GM23338 (cell line): ENCODE results near the gene ANO6. TPM values are rescaled to one million over a fixed set of nuclear protein-coding genes. Genes with fewer than 3 reads are reported as not detected.

Experiments used
- ATAC-seq: fragments of 200-7000 bp; cut with Tn5 transposase; 3 replicates; pipeline ENCODE4 v1.9.1; 2020
- DNase-seq: peaks from one replicate; pipeline ENCODE4 v3.0.0-alpha.2; 2015; ENCODE audit warnings: low spot score
- H2AFZ ChIP-seq: fragments of 200-600 bp; sonication (generic); 2 replicates; pipeline ENCODE4 v1.8.0; 2016; ENCODE audit warnings: antibody characterized with exemption, mild to moderate bottlenecking, moderate library complexity
- H3F3A ChIP-seq: fragments of 200-600 bp; sonication (generic); replicated peaks from 2 replicates; pipeline ENCODE4 v1.8.0; 2017; ENCODE audit warnings: antibody characterized with exemption, mixed run types, low read depth
- H3K27ac ChIP-seq: fragments of 200-600 bp; sonication (generic); 2 replicates; pipeline ENCODE4 v1.6.1; 2016; ENCODE audit warnings: low read depth
- H3K27me3 ChIP-seq: fragments of 200-600 bp; sonication (generic); 2 replicates; pipeline ENCODE4 v1.8.0; 2016; ENCODE audit warnings: mild to moderate bottlenecking, mixed run types, moderate library complexity; ENCODE audit not compliant: insufficient read depth
- H3K36me3 ChIP-seq: fragments of 200-600 bp; sonication (generic); 2 replicates; pipeline ENCODE4 v1.8.0; 2016; ENCODE audit warnings: mild to moderate bottlenecking; ENCODE audit not compliant: insufficient read depth
- H3K4me1 ChIP-seq: fragments of 200-600 bp; sonication (generic); 2 replicates; pipeline ENCODE4 v1.8.0; 2016; ENCODE audit warnings: mild to moderate bottlenecking, moderate library complexity; ENCODE audit not compliant: insufficient read depth
- H3K4me2 ChIP-seq: fragments of 200-600 bp; sonication (generic); 2 replicates; pipeline ENCODE4 v1.7.1; 2017; ENCODE audit warnings: mixed run types
- H3K4me3 ChIP-seq: fragments of 200-600 bp; sonication (generic); 2 replicates; pipeline ENCODE4 v1.6.1; 2016; ENCODE audit warnings: mixed run types
- H3K79me2 ChIP-seq: fragments of 200-600 bp; sonication (generic); replicated peaks from 2 replicates; pipeline ENCODE4 v1.8.0; 2017; ENCODE audit warnings: mild to moderate bottlenecking; ENCODE audit not compliant: insufficient read depth
- H3K9me2 ChIP-seq: fragments of 200-600 bp; sonication (generic); 2 replicates; pipeline ENCODE4 v1.8.0; 2017; ENCODE audit not compliant: insufficient read depth
- H4K20me1 ChIP-seq: fragments of 200-600 bp; sonication (generic); replicated peaks from 2 replicates; pipeline ENCODE4 v1.8.0; 2017; ENCODE audit warnings: mild to moderate bottlenecking; ENCODE audit not compliant: insufficient read depth
- H3K27ac Mint-ChIP-seq: 2 replicates; pipeline ENCODE4 v1.8.0; 2020; ENCODE audit warnings: inconsistent platforms, mild to moderate bottlenecking, moderate library complexity, mixed read lengths
- H3K27me3 Mint-ChIP-seq: 3 replicates; pipeline ENCODE4 v1.8.0; 2022; ENCODE audit warnings: low read depth, mild to moderate bottlenecking, moderate library complexity, mixed read lengths, inconsistent platforms; ENCODE audit not compliant: insufficient read depth, poor library complexity
- H3K36me3 Mint-ChIP-seq: 3 replicates; pipeline ENCODE4 v1.8.0; 2021; ENCODE audit warnings: low read depth, mild to moderate bottlenecking, inconsistent platforms, moderate library complexity, mixed read lengths
- H3K4me1 Mint-ChIP-seq: 3 replicates; pipeline ENCODE4 v1.8.0; 2020; ENCODE audit warnings: mild to moderate bottlenecking, inconsistent platforms, mixed read lengths
- H3K4me3 Mint-ChIP-seq: 3 replicates; pipeline ENCODE4 v1.8.0; 2021; ENCODE audit warnings: moderate library complexity, mild to moderate bottlenecking, inconsistent platforms, mixed read lengths
- H3K9me3 Mint-ChIP-seq: 3 replicates; pipeline ENCODE4 v1.8.0; 2020; ENCODE audit warnings: moderate library complexity, mild to moderate bottlenecking, inconsistent platforms, mixed read lengths
- CREB1 ChIP-seq: fragments of 250-450 bp; sonication (Bioruptor Pico); IDR thresholded peaks from 2 replicates; pipeline ENCODE4 v1.5.0; 2020; ENCODE audit warnings: low read depth, mild to moderate bottlenecking, moderate library complexity
- EZH2 ChIP-seq: fragments of 200-600 bp; sonication (generic); IDR thresholded peaks from one replicate; pipeline ENCODE4 v1.8.0; 2017; ENCODE audit warnings: antibody characterized with exemption, mild to moderate bottlenecking, low read depth; ENCODE audit not compliant: unreplicated experiment
- EZH2phosphoT487 ChIP-seq: fragments of 200-600 bp; sonication (generic); IDR thresholded peaks from one replicate; pipeline ENCODE4 v1.8.1; 2018; ENCODE audit warnings: antibody characterized with exemption; ENCODE audit not compliant: unreplicated experiment
- JUNB ChIP-seq: IDR thresholded peaks from one replicate; pipeline ENCODE4 v1.6.1; 2016; ENCODE audit warnings: antibody characterized with exemption; ENCODE audit not compliant: unreplicated experiment
- NANOG ChIP-seq: IDR thresholded peaks from 2 replicates; pipeline ENCODE4 v1.6.1; 2016; ENCODE audit warnings: antibody characterized with exemption, borderline replicate concordance
- POLR2AphosphoS5 ChIP-seq: IDR thresholded peaks from 2 replicates; pipeline ENCODE4 v1.6.1; 2016; ENCODE audit warnings: antibody characterized with exemption, low read depth
- STAT1 ChIP-seq: IDR thresholded peaks from one replicate; pipeline ENCODE4 v1.6.1; 2016; ENCODE audit warnings: antibody characterized with exemption; ENCODE audit not compliant: unreplicated experiment
- ZNF114 ChIP-seq: fragments of 250-450 bp; sonication (Bioruptor Pico); IDR thresholded peaks from 2 replicates; pipeline ENCODE4 v1.5.0; 2020; ENCODE audit warnings: mild to moderate bottlenecking, moderate library complexity
- ZNF331 ChIP-seq: fragments of 250-450 bp; sonication (Bioruptor Pico); IDR thresholded peaks from 2 replicates; pipeline ENCODE4 v1.5.0; 2020; ENCODE audit warnings: low read depth, mild to moderate bottlenecking, moderate library complexity
- polyA plus RNA-seq: library from polyadenylated mRNA; unstranded; fragments of >200 nt; fragmentation: Nextera tagmentation; extraction: Ambion mirVana; gene quantifications from 2 replicates; pipeline ENCODE4 v1.2.1, GENCODE V29; 2016
- total RNA-seq: library from RNA; depleted of rRNA; stranded (reverse); fragments of >200 nt; shearing (Covaris generic); gene quantifications from 2 replicates; pipeline ENCODE4 v1.2.3, GENCODE V29; 2014
- TF ChIP-seq, protein P1 (sequence below): IDR thresholded peaks from one replicate; pipeline ENCODE4 v1.6.1; 2018; ENCODE audit warnings: antibody characterized with exemption; ENCODE audit not compliant: unreplicated experiment
- TF ChIP-seq, protein P2 (sequence below): IDR thresholded peaks from 2 replicates; pipeline ENCODE4 v1.6.1; 2016; ENCODE audit warnings: antibody characterized with exemption
- TF ChIP-seq, protein P3 (sequence below): fragments of 250-450 bp; sonication (Bioruptor Pico); IDR thresholded peaks from 2 replicates; pipeline ENCODE4 v1.5.0; 2020; ENCODE audit warnings: mild to moderate bottlenecking, moderate library complexity
- TF ChIP-seq, protein P4 (sequence below), 2 experiments: fragments of 200-600 bp in 1 of 2; sonication (generic) in 1 of 2; conservative IDR thresholded peaks; 2 replicates each; pipeline versions ENCODE4 v1.5.1 to v1.6.1; 2016 to 2017; ENCODE audit warnings: antibody characterized with exemption in 2 of 2, low read depth in 2 of 2, mild to moderate bottlenecking in 2 of 2, moderate library complexity in 1 of 2

The ANO6 gene
- total and polyA plus RNA-seq, 2 experiments from 2014 or later = 21.1 to 48.9 TPM

DNA sequence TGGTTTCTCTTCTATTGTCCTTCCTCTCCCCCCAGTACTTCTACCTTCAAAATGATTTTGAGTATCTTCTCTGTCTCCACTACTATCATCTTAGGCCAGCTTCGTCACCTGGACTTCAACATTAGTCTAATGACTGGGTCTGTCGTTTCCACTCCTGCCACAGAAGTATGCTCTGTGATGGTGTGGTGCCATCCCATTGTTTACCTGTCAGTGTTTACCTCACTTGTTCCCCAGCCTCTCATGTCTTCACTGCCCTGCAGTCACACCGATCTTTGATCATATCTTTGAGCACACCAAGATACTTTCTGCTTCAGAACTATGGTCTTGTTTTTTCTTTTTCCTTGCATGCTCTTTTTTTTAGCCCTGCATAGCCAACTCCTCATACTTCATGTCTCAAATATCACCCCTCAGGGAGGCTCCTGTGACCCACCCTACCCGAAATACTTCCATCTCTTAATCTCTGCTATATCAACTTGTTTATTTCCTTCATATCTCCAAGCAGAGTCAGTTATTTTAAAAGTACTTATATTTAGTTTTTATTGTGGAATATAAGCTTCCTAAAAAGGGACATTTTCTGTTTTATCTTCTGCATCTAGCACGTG is 60.4 kb downstream of the ANO6 start:
- peaks cover 6% of the 10 kb centered on the region for H3K36me3 Mint-ChIP-seq
- H3K4me3 Mint-ChIP-seq = no peak overlapping the region
- Histone ChIP-seq H3K4me2 (no peak overlapping the region), H3K4me3 (no peak overlapping the region), H3K27me3 (no peaks in the 10 kb centered on the region), H2AFZ (no peak overlapping the region), H3F3A (no peaks in the 10 kb centered on the region), H4K20me1 (no peaks in the 10 kb centered on the region), H3K9me2 (no peaks in the 10 kb centered on the region), H3K4me1 (no peaks in the 10 kb centered on the region), H3K36me3 (0 out of 2 replicates have a peak, but pooled peaks cover 5% of the 10 kb centered on the region), H3K27ac (no peak overlapping the region), H3K79me2 (peaks cover 56% of the 10 kb centered on the region)
- TF ChIP-seq NANOG (no peak), ZNF331 (CRISPR knock-in tag) (no peak), JUNB (no peak), STAT1 (no peak), EZH2phosphoT487 (no peak), CREB1 (CRISPR knock-in tag) (no peak), POLR2AphosphoS5 (no peak), EZH2 (no peak), ZNF114 (no peak)
- TF ChIP-seq, protein P1, sequence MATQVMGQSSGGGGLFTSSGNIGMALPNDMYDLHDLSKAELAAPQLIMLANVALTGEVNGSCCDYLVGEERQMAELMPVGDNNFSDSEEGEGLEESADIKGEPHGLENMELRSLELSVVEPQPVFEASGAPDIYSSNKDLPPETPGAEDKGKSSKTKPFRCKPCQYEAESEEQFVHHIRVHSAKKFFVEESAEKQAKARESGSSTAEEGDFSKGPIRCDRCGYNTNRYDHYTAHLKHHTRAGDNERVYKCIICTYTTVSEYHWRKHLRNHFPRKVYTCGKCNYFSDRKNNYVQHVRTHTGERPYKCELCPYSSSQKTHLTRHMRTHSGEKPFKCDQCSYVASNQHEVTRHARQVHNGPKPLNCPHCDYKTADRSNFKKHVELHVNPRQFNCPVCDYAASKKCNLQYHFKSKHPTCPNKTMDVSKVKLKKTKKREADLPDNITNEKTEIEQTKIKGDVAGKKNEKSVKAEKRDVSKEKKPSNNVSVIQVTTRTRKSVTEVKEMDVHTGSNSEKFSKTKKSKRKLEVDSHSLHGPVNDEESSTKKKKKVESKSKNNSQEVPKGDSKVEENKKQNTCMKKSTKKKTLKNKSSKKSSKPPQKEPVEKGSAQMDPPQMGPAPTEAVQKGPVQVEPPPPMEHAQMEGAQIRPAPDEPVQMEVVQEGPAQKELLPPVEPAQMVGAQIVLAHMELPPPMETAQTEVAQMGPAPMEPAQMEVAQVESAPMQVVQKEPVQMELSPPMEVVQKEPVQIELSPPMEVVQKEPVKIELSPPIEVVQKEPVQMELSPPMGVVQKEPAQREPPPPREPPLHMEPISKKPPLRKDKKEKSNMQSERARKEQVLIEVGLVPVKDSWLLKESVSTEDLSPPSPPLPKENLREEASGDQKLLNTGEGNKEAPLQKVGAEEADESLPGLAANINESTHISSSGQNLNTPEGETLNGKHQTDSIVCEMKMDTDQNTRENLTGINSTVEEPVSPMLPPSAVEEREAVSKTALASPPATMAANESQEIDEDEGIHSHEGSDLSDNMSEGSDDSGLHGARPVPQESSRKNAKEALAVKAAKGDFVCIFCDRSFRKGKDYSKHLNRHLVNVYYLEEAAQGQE = no peak
- TF ChIP-seq, protein P2, sequence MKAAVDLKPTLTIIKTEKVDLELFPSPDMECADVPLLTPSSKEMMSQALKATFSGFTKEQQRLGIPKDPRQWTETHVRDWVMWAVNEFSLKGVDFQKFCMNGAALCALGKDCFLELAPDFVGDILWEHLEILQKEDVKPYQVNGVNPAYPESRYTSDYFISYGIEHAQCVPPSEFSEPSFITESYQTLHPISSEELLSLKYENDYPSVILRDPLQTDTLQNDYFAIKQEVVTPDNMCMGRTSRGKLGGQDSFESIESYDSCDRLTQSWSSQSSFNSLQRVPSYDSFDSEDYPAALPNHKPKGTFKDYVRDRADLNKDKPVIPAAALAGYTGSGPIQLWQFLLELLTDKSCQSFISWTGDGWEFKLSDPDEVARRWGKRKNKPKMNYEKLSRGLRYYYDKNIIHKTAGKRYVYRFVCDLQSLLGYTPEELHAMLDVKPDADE = no peak
- TF ChIP-seq, protein P3, sequence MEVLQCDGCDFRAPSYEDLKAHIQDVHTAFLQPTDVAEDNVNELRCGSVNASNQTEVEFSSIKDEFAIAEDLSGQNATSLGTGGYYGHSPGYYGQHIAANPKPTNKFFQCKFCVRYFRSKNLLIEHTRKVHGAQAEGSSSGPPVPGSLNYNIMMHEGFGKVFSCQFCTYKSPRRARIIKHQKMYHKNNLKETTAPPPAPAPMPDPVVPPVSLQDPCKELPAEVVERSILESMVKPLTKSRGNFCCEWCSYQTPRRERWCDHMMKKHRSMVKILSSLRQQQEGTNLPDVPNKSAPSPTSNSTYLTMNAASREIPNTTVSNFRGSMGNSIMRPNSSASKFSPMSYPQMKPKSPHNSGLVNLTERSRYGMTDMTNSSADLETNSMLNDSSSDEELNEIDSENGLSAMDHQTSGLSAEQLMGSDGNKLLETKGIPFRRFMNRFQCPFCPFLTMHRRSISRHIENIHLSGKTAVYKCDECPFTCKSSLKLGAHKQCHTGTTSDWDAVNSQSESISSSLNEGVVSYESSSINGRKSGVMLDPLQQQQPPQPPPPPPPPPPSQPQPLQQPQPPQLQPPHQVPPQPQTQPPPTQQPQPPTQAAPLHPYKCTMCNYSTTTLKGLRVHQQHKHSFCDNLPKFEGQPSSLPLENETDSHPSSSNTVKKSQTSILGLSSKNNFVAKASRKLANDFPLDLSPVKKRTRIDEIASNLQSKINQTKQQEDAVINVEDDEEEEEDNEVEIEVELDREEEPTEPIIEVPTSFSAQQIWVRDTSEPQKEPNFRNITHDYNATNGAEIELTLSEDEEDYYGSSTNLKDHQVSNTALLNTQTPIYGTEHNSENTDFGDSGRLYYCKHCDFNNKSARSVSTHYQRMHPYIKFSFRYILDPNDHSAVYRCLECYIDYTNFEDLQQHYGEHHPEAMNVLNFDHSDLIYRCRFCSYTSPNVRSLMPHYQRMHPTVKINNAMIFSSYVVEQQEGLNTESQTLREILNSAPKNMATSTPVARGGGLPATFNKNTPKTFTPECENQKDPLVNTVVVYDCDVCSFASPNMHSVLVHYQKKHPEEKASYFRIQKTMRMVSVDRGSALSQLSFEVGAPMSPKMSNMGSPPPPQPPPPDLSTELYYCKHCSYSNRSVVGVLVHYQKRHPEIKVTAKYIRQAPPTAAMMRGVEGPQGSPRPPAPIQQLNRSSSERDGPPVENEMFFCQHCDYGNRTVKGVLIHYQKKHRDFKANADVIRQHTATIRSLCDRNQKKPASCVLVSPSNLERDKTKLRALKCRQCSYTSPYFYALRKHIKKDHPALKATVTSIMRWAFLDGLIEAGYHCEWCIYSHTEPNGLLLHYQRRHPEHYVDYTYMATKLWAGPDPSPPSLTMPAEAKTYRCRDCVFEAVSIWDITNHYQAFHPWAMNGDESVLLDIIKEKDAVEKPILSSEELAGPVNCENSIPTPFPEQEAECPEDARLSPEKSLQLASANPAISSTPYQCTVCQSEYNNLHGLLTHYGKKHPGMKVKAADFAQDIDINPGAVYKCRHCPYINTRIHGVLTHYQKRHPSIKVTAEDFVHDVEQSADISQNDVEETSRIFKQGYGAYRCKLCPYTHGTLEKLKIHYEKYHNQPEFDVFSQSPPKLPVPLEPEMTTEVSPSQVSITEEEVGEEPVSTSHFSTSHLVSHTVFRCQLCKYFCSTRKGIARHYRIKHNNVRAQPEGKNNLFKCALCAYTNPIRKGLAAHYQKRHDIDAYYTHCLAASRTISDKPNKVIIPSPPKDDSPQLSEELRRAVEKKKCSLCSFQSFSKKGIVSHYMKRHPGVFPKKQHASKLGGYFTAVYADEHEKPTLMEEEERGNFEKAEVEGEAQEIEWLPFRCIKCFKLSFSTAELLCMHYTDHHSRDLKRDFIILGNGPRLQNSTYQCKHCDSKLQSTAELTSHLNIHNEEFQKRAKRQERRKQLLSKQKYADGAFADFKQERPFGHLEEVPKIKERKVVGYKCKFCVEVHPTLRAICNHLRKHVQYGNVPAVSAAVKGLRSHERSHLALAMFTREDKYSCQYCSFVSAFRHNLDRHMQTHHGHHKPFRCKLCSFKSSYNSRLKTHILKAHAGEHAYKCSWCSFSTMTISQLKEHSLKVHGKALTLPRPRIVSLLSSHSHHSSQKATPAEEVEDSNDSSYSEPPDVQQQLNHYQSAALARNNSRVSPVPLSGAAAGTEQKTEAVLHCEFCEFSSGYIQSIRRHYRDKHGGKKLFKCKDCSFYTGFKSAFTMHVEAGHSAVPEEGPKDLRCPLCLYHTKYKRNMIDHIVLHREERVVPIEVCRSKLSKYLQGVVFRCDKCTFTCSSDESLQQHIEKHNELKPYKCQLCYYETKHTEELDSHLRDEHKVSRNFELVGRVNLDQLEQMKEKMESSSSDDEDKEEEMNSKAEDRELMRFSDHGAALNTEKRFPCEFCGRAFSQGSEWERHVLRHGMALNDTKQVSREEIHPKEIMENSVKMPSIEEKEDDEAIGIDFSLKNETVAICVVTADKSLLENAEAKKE (CRISPR knock-in tag) = no peak
- TF ChIP-seq, protein P4, sequence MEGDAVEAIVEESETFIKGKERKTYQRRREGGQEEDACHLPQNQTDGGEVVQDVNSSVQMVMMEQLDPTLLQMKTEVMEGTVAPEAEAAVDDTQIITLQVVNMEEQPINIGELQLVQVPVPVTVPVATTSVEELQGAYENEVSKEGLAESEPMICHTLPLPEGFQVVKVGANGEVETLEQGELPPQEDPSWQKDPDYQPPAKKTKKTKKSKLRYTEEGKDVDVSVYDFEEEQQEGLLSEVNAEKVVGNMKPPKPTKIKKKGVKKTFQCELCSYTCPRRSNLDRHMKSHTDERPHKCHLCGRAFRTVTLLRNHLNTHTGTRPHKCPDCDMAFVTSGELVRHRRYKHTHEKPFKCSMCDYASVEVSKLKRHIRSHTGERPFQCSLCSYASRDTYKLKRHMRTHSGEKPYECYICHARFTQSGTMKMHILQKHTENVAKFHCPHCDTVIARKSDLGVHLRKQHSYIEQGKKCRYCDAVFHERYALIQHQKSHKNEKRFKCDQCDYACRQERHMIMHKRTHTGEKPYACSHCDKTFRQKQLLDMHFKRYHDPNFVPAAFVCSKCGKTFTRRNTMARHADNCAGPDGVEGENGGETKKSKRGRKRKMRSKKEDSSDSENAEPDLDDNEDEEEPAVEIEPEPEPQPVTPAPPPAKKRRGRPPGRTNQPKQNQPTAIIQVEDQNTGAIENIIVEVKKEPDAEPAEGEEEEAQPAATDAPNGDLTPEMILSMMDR (conservative IDR thresholded peaks at IDR 0.05; ENCODE audit: low read depth in 2 of 2) = no peak
- no peak overlapping the region for H3K27ac Mint-ChIP-seq
- H3K9me3 Mint-ChIP-seq = no peaks in the 10 kb centered on the region
- ATAC-seq (no peak), DNase-seq (no peak)
- no peaks in the 10 kb centered on the region for H3K27me3 Mint-ChIP-seq
- H3K4me1 Mint-ChIP-seq = peaks cover 12% of the 10 kb centered on the region
